NCI-H1105 treated with DMSO at 0.1 percent for 48 hours (cell line): Measurements from ENCODE around the gene CYP26A1.
"Not testable (repeated sequence)": the region's sequence is repeated elsewhere in the genome, so short reads cannot be mapped to it uniquely, and the experiment has no call there.

Source experiments
- DNase-seq: peaks from one replicate; lab custom pipeline; 2025; lab: John Stamatoyannopoulos, UW

CYP26A1 gene

GRCh38 chr10:93080350-93081046 is 6.8 kb downstream of the CYP26A1 start:
- DNase-seq: no peak

GRCh38 chr10:93081318-93081717 is 7.6 kb downstream of the CYP26A1 start:
- DNase-seq: no peak

- DNase-seq: no peak
Measured at GRCh38 chr10:93081834-93082233, 8.1 kb downstream of the CYP26A1 start.

GRCh38 chr10:93083743-93084539 is 10.2 kb downstream of the CYP26A1 start:
- no peak for DNase-seq

- no peak for DNase-seq
Measured at GRCh38 chr10:93085272-93085859, 11.7 kb downstream of the CYP26A1 start.

GRCh38 chr10:93086289-93086688 is 12.6 kb downstream of the CYP26A1 start:
- no peak for DNase-seq

- no peak for DNase-seq
Measured at GRCh38 chr10:93087846-93088245, 14.2 kb downstream of the CYP26A1 start.

- DNase-seq: no peak
Measured at GRCh38 chr10:93088466-93088865, 14.8 kb downstream of the CYP26A1 start.

- DNase-seq: no peak
Measured at GRCh38 chr10:93090619-93091018, 16.9 kb downstream of the CYP26A1 start.

GRCh38 chr10:93091960-93092359 is 18.3 kb downstream of the CYP26A1 start:
- DNase-seq: no peak

- DNase-seq: no peak
Measured at GRCh38 chr10:93095225-93095624, 21.5 kb downstream of the CYP26A1 start.

GRCh38 chr10:93096901-93097300 is 23.2 kb downstream of the CYP26A1 start:
- DNase-seq: no peak

GRCh38 chr10:93097386-93097785 is 23.7 kb downstream of the CYP26A1 start:
- no peak for DNase-seq

GRCh38 chr10:93098816-93099215 is 25.1 kb downstream of the CYP26A1 start:
- no peak for DNase-seq

GRCh38 chr10:93099670-93100069 is 26.0 kb downstream of the CYP26A1 start:
- no peak for DNase-seq

GRCh38 chr10:93101148-93101547 is 27.5 kb downstream of the CYP26A1 start:
- not testable (repeated sequence) for DNase-seq

- no peak for DNase-seq
Measured at GRCh38 chr10:93103953-93104352, 30.3 kb downstream of the CYP26A1 start.

GRCh38 chr10:93106631-93107072 is 33.0 kb downstream of the CYP26A1 start:
- no peak for DNase-seq

GRCh38 chr10:93110472-93111146 is 36.9 kb downstream of the CYP26A1 start:
- no peak for DNase-seq

- no peak for DNase-seq
Measured at GRCh38 chr10:93113042-93113441, 39.3 kb downstream of the CYP26A1 start.

GRCh38 chr10:93115661-93116383 is 42.1 kb downstream of the CYP26A1 start:
- no peak for DNase-seq

- no peak for DNase-seq
Measured at GRCh38 chr10:93121311-93121710, 47.6 kb downstream of the CYP26A1 start.
